GM18519 (cell line): ENCODE data around the gene WBP4.
"Not testable (repeated sequence)": the region's sequence is repeated elsewhere in the genome, so short reads cannot be mapped to it uniquely, and the experiment has no call there.

Source experiments
- ATAC-seq: cut with Tn5 transposase; IDR thresholded peaks from one replicate; pipeline ENCODE4 v1.9.1; 2021; ENCODE audit warnings: mild to moderate bottlenecking, moderate library complexity; ENCODE audit not compliant: unreplicated experiment, low FRiP score

The WBP4 gene

GRCh38 chr13:41042419-41042818 is 18.9 kb upstream of the WBP4 start:
- ATAC-seq = not testable (repeated sequence)

- ATAC-seq = no peak
Measured at GRCh38 chr13:41048640-41049039, 12.7 kb upstream of the WBP4 start.

- no peak for ATAC-seq
Measured at GRCh38 chr13:41049480-41050440, 11.5 kb upstream of the WBP4 start.

GRCh38 chr13:41052441-41052840 is 8.9 kb upstream of the WBP4 start:
- no peak for ATAC-seq

- peak; percentile 47 for ATAC-seq
Measured at GRCh38 chr13:41053384-41053826, 7.9 kb upstream of the WBP4 start.

- ATAC-seq = no peak
Measured at GRCh38 chr13:41054212-41054877, 7.0 kb upstream of the WBP4 start.

GRCh38 chr13:41054919-41055619 is 6.2 kb upstream of the WBP4 start:
- no peak for ATAC-seq

- ATAC-seq = no peak
Measured at GRCh38 chr13:41056194-41056593, 5.1 kb upstream of the WBP4 start.

GRCh38 chr13:41056826-41057711 is 4.2 kb upstream of the WBP4 start:
- ATAC-seq = no peak

GRCh38 chr13:41058295-41059070 is 2.8 kb upstream of the WBP4 start:
- no peak for ATAC-seq

GRCh38 chr13:41059456-41060081 is 1.7 kb upstream of the WBP4 start:
- ATAC-seq = no peak

GRCh38 chr13:41060082-41060723 is 1.1 kb upstream of the WBP4 start:
- peak; percentile 20 for ATAC-seq

- ATAC-seq = no peak
Measured at GRCh38 chr13:41060724-41061074, 610 bp upstream of the WBP4 start.

- ATAC-seq = peak; percentile 26
Measured at GRCh38 chr13:41061914-41062837, 867 bp downstream of the WBP4 start.

GRCh38 chr13:41064493-41064892 is 3.2 kb downstream of the WBP4 start:
- no peak for ATAC-seq

- ATAC-seq = no peak
Measured at GRCh38 chr13:41065078-41065477, 3.8 kb downstream of the WBP4 start.

- ATAC-seq = no peak
Measured at GRCh38 chr13:41074523-41074922, 13.2 kb downstream of the WBP4 start.
